HG02885 (cell line): Measurements from ENCODE around the gene HLA-F.

Experiments
- ATAC-seq: cut with Tn5 transposase; IDR thresholded peaks from one replicate; pipeline ENCODE4 v1.9.1; 2021; ENCODE audit warnings: mild to moderate bottlenecking; ENCODE audit not compliant: unreplicated experiment, poor library complexity

Gene HLA-F

DNA sequence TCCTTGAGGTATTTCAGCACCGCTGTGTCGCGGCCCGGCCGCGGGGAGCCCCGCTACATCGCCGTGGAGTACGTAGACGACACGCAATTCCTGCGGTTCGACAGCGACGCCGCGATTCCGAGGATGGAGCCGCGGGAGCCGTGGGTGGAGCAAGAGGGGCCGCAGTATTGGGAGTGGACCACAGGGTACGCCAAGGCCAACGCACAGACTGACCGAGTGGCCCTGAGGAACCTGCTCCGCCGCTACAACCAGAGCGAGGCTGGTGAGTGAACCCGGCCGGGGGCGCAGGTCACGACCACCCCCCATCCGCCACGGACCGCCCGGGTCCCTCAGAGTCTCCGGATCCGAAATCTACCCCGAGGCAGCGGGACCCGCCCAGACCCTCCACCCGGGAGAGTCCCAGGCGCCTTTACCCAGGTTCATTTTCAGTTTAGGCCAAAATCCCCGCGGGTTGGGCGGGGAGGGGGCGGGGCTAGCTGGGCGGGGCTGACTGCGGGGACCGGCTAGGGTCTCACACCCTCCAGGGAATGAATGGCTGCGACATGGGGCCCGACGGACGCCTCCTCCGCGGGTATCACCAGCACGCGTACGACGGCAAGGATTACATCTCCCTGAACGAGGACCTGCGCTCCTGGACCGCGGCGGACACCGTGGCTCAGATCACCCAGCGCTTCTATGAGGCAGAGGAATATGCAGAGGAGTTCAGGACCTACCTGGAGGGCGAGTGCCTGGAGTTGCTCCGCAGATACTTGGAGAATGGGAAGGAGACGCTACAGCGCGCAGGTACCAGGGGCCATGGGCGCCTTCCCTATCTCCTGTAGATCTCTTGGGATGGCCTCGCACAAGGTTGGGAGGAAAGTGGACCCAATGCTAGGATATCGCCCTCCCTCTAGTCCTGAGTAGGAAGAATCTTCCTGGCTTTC lies 693 bp downstream of the HLA-F start:
- peak; percentile 40 for ATAC-seq

DNA sequence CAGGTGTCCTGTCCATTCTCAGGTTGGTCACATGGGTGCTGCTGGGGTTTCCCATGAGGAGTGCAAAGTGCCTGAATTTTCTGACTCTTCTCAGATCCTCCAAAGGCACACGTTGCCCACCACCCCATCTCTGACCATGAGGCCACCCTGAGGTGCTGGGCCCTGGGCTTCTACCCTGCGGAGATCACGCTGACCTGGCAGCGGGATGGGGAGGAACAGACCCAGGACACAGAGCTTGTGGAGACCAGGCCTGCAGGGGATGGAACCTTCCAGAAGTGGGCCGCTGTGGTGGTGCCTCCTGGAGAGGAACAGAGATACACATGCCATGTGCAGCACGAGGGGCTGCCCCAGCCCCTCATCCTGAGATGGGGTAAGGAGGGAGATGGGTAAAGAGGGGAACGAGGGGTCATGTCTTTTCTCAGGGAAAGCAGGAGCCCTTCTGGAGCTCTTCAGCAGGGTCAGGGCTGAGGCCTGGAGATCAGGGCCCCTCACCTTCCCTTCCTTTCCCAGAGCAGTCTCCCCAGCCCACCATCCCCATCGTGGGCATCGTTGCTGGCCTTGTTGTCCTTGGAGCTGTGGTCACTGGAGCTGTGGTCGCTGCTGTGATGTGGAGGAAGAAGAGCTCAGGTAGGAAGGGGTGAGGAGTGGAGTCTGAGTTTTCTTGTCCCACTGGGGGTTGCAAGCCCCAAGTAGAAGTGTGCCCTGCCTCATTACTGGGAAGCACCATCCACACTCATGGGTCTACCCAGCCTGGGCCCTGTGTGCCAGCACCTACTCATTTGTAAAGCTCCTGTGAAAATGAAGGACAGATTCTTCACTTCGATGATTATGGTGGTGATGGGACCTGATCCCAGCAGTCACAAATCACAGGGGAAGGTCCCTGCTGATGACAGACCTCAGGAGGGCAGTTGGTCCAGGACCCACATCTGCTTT lies 2.0 kb downstream of the HLA-F start:
- no peak for ATAC-seq

DNA sequence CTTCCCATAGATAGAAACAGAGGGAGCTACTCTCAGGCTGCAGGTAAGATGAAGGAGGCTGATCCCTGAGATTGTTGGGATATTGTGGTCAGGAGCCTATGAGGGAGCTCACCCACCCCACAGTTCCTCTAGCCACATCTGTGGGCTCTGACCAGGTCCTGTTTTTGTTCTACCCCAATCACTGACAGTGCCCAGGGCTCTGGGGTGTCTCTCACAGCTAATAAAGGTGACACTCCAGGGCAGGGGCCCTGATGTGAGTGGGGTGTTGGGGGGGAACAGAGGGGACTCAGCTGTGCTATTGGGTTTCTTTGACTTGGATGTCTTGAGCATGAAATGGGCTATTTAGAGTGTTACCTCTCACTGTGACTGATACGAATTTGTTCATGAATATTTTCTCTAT lies 2.8 kb downstream of the HLA-F start:
- ATAC-seq: no peak

DNA sequence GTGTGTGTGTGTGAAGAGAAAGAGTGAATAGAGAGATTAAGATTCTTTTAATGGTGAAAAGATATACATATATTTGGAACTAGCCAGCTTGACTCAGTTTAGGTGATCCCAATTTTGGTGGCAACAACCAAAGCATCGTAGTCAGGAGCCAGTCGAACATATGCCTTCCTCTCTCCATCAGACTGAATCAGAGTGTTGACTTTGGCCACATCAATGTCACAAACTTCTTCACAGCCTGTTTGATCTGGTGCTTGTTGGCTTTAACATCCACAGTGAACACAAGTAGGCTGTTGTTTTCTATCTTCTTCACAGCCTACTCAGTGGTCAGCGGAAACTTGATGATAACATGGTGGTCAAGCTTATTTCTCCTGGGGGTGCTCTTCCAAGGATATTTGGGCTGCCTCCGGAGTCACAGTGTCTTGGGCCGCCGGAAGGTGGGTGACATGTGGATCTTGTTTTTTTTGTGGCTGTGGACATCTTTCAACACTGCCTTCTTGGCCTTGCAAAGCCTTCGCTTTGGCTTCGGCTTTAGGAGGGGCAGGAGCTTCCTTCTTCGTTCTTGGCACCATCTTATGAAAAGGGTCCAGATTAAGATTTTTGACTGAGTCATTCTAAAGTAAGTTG lies 3.4 kb downstream of the HLA-F start:
- no peak for ATAC-seq

DNA sequence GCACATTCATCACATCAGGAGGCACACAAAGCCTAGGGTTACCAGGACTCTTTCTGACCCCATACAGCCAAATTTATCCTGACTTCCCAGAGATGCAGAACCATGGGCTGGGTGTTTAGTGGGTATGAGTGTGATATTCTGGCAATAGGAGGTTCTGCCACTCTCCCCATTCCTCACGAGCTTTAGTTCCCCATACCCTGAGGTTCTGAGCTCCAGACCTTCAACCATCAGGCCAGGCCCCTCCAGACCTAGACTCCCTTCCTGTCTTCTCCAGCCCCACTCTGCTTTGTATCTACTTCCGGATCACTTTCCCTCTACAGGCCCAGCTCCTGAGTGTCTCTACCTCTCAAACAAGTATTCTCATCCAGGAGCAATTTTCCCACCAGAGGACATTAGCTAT lies 4.4 kb downstream of the HLA-F start:
- ATAC-seq: no peak

DNA sequence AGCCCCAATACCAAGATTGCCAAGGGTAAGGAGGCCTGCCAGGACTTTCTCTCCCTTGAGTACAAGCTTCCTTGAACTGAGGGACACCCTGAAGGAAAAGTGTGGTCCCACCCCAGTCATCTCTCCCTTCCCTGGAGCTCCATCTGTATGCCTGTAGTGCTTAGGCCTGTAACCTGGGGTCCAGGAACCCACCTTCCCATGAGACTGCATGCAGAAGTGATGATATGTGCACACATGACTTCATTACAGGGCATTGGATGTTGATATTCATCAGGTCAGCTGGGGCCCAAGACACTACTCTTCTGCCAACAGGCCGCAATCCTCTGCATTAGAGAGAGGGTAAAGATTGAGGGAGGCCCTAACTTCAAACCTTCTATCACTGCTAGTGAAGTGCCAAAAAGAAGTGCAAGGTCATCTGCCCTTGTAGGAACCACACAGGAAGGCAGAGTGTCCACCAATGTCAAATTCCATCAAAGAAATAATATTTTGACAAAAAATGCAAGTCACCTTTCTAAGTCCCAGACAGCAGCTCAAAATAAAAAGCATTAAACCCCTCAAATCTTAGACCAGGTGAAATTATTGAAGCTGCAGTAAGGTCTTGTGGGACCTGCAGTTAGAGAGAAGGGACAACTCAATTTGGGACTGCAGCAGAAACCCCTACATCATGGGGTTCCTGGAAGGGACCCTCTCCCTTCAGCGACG lies 5.1 kb downstream of the HLA-F start:
- no peak for ATAC-seq

DNA sequence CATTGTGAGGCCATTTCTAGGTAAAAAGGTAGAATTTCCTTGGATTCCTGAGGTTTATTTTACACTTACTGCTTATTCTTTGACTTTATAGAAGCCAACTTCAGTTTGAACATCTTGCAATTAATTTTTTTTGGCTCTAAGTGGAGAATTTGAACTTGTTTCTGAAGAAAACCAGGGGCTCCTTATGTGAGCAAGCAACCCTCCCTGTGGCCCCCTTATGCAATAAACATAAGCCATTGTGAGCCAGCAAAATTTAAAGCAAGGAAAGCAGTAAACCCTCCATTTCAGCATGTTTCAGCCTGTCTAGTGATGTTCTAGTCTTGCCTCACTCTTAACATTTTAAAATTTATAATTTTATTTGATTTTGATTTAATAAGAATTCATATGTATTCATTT lies 5.6 kb downstream of the HLA-F start:
- no peak for ATAC-seq

DNA sequence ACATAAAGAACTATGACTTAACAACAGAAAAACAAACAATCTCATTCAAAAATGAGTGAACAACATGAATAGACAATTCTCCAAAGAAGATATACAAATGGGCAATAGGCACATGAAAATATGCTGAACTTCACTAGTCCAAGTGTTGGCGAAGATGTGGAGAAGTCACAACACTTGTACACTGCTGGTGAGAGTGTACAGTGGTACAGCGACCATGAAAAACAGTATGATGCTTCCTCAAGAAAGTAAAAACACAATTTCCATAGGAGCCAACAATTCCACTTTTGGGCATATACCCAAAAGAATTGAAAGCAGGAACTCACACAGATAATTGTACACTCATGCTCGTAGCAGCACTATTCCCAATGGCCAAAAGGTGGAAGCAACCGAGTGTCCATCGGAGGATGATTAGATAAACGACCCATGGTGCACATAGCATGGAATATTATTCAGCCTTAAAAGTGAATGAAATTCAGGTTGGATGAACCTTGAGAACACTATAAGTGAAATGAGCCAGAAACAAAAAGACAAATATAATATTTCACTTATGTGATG lies 6.6 kb downstream of the HLA-F start:
- ATAC-seq: no peak

DNA sequence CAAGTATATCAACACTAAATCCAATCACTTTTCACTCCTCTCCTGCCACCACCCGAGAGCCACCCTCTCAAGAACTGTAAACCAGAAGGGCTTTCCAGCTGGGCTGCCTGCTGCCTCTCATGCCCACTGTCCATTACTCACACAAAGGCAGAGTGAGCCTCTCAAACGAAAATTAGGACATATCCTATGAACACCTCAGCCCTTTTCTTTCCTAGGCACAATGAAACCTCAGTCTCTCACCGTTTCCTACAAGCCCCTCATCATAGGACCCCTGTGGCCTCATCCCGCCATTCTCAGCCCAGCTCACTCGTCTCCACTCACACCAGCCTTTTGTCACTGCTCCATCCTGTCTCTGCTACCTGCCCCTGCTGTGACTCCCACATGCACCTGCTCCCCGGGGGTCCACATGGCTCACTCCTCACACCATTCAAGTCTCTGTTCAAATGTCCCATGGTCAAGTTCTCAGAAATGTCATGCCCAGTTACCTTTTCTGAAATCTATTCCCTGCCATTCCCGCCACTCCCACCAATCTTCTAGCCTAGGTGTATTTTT lies 7.4 kb downstream of the HLA-F start:
- no peak for ATAC-seq

DNA sequence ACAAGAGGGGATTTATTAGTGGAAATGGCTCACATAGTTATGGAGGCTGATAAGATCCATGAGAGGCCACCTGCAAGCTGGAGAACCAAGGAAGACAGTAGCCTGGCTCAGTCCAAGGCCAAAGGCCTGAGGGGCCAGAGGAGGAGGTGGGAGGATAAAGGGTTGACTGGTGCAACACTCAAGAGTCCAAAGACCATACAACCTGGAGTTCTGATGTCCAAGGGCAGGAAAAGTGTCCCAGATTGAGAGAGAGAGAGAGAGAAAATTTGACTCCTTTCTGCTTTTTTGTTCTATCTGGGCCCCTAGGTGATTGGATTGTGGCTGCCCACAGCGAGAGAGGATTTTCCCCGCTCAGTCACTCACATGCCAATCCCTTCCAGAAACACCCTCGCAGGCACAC lies 8.0 kb downstream of the HLA-F start:
- no peak for ATAC-seq

DNA sequence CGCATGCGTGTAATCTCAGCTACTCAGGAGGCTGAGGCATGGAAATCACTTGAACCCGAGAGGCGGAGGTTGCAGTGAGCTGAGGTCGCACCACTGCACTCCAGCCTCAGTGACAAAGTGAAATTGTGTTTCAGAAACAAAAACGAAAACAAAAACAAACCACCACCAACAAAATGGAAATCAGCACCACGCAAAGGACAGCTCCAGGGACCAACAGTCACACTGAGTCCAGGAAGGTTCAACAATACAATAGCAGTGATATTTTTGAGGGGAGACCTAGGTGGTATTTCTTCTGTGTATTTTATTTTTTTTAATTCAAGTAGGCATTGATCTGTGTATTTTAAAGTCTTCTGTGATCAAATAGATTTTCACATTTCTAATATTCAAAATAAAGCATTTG lies 9.8 kb downstream of the HLA-F start:
- no peak for ATAC-seq

DNA sequence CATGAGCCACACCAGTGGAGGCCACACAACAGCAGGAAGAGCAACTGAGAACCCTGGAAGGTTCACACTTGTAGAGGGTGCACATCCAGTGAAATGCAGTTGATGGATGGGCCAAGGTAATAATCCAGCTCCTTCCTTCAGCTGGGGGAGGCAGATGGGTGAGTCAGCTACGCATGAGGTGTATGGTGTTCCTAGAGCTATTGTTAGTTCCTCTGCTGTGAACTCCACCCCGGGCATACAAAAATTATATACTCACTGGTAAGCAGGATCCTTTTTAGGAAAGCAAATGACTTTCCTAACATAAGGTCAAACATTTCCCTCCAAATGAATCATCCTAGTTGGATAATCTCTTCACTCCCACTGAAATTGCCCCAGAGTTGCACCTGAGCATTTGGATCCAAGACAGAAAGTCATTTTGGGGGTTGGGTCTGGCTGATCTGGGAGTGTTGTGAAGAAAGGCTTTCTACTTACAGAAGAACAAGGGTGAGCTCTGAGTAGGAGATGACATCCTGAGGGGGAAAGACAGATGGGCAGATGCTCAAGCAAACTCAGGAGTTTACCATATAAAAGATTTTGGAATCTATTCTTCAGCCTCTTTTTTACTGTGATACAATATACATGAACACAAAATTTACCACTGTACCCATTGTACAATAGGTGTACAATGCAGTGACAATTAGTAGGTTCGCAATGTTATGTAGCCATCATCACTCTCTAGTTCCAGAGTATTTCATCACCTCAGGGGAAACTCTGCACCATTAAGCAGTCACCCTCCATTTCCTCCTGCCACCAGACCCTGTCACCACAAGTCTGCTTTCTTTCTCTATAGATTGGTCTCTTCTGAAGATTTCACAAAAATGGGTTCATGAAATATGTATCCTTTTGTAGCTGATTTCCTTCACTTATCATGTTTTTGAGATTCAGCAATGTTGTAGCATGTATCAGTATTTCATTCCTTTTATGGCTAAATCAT lies 11.1 kb downstream of the HLA-F start:
- ATAC-seq: no peak

DNA sequence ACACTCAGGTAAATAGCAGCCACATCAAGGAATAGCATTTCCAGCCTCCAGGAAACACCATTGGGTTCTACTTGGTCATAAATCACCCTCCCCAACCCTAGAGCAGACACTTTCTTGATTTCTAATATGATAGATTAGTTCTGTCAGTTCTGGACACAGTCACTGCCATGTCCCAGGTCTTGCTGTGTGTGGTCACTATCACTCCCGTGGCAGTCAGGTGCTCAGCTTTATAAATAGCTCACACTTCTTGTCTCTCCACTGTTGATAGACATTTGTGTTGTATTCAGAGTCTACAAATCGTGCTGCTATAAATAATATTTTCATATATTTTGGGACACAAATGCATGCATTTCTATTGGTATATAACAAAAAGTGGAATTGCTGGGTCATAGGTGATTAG lies 13.3 kb downstream of the HLA-F start:
- ATAC-seq: no peak

DNA sequence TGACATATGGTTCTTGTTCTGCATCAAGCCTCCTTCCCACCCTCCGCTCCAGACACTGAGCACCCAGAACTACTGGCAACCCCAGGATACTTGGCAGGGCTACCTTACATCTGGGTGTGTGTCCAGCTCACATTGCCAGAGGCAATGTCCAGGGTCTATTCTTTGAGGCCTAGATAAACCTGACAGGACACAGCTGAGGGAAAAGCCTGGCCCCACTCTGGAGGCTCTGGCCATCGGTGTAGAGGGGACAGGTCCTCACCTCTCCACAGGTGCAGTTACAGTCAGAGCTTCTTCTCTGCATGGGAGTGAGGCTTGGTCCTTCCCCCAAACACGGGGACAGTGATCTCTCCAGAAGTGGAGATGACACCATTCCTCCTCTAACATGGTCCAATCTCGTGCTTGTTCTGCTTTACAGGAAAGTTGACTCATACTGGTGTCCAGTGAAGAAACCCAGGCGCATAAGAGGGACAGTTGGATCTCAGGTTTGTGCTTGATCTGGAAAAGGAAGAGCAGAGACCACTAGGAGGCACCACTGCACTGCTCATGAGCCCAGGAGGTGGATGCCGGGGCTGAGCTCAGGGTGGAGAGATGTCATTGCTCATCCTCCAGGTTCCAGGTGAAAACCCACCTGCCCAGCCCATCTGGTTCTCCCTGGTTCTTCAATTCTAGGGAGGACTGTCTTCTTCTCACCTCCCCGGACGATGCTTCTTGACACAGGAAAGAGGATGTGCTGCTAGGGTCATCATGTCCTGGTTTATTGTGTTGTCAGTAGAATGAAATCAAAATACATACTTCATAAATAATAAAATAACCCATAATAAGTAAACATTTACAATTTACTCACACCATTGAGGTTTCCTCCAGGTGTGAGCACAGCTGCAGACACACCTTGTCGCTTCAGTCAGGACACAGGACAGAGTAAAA lies 14.7 kb downstream of the HLA-F start:
- ATAC-seq: peak; percentile 53

DNA sequence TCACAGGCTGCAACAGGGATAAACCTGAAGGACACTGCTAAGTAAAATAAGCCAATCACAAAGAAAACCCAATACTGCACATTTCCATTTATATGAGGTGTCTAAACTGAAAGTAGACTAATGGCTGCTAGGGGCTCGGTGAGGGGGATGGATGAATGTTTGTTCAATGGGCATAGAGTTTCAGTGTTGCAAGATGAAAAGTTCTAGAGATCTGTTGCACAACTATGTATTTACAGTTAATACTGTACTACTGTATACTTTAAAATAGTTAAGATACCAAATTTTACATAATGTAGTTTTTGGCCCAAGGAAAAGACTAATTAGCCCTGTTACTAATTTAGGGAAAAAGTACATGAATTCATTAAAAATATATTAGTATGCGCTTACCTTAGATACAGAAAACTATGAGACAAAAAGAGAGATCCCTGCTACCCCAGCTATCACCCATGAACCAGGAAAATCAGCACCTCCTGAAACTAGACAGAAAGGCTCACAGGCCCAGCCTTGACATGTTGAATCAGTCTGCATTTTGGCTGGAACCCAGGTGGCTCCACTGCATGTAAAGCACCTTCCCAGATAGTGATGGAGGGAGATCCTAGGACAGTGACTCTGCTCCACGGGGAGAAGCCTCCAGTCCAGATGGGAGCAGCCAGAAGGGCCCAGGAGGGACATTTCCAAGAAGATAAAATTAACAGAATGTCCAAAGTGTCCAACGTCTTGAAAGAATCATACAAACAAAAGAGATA lies 16.1 kb downstream of the HLA-F start:
- no peak for ATAC-seq

DNA sequence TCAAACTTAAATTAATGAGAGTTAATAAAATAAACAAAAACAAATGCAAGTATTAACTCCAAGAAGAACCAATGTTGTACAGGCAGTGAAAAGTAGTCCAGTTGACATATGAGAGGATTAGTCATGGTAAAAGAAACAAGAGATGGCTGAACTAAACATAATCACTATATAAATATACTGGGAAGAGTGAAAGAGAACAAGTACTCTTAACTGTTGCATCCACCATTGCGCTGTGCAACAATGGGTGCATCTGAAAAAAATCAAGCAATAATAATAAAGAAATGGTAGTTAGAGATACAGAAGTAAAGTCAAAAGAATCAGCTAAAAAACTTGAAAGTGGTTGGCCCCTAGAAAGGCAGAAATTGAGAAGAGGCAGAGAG lies 16.6 kb downstream of the HLA-F start:
- ATAC-seq: no peak

DNA sequence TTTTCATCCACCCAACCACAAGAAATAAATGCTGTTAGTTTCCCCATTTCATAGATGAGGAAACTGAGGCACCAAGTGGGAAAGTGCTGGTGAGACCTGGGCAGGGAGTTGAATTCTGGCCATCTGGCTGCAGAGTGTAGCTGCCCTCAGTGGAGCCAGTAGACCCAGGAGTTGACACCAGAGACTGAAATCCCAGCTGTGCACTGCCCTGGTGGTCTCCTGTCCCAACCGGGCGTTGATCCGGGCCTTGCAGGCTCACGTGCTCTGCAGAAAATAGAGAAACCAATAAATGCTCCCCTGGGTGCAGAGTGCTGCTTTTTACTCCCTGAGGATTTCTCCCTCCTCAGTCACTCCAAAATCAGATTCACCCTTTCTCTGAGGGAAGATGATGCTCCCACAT lies 18.4 kb downstream of the HLA-F start:
- ATAC-seq: no peak
